Right kidney (tissue), 1 donor: ENCODE results near the gene PM20D1.

ENCODE experiments used
- DNase-seq: peaks from one replicate; pipeline ENCODE4 v3.0.0-alpha.2; 2016

The PM20D1 gene

GRCh38 chr1:205803986-205804385, 45.9 kb downstream of the PM20D1 start:
- no peak for DNase-seq

DNA sequence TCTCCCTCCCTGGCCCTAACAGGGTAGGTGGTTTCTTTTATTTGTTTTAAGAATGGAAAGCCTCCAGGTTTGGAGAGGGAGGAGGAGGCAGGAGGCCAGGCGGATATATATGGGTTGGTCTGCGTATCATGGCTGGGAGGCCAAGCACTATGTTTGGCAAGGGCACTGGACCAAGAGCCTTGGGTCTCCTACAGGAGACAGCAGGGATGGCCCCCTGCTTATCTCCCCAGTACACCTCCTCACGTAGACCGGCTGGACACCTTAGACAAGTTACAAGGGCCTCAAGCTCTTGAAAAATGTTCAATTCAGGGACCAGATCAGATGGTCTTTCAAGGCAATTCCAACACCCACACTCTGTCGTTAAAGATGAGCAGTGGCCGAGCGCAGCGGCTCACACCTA, 47.9 kb downstream of the PM20D1 start:
- no peak for DNase-seq

- no peak for DNase-seq
Measured at GRCh38 chr1:205800981-205801703, 48.8 kb downstream of the PM20D1 start.

- no peak for DNase-seq
Measured at GRCh38 chr1:205800427-205800826, 49.5 kb downstream of the PM20D1 start.

DNA sequence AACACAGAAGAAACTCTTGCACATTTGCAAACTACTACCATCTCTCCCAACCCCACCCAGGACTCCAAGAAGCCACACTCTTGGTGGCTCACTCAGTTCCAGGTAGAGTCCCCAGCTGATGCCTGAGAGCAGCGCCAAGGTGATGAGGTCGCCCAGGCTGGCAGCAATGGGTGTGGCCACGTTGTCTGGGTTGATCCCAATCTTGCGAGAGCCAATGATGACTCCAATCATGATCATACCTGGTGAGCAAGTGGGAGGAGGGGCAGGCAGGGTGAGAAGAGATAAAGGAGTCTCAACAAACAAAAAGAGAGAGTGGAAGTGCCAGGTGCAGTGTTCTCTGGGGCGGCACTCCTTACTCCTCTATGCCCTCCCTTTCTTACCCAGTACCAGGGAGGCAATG, 51.4 kb downstream of the PM20D1 start:
- no peak for DNase-seq

GRCh38 chr1:205797168-205797567, 52.8 kb downstream of the PM20D1 start:
- DNase-seq: no peak

DNA sequence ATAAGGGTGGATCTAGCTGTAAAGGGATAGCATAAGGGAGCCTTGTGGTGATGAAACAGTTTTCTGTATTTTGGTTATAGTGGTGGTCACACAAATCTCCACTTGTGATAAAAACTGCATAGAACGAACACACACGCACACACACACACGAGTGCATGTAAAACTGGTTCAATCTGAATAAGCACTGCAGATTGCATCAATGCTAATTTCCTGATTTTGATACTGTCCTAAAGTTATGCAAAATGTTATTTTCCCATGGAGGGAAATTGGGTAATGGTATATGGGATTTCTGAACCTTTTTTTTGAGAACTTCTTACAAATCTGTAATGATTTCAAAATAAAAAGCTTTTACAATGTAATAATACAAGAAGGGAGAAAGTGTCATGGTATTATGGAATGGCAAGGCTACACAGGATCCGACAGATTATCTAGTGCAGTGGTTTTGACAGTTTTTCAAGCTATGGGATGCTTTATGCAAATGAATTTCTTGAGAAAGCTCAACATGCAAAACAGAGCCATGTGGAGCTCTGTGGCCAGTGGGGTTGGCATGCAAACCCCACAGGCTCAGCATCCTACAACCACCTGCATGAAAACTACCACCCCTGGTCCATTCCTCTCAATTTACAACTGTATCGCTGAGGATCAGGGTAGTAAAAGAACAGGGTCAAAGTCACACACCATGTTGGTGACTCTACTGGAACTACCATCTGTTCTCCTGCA, 55.8 kb downstream of the PM20D1 start:
- no peak for DNase-seq

DNA sequence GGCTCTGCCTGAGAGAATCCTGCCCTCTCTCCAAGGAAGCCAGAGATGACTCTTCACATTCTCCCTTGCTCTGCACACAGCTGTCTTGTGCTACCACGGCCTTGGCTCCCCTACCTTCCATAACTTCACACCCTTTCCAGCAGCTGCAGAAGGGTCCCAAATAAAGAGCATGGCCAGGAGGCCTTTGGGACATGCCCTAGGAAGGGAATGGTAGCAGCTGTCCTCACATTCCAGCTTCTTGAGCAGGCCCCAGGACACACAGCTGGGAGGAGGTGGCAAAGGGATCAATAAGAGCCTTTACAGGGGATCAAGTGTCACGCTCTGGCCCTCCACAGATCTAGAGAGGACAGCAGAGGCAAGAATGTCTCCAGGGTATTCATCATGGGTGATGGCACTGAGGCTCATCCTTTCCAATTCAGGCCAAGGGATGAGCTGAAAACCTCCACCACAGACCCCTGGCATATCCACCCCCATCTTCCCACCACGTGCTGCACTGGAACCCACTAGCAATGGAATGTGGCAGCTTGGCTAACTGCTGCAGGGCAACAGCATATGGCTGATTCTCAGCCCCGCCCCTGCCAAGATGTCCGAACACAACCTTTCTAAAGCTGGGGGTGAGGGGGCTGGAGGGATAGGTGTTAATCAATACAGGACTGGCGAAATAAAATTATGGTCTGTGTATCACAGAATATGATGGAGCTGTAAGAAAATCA, 56.8 kb downstream of the PM20D1 start:
- no peak for DNase-seq

DNA sequence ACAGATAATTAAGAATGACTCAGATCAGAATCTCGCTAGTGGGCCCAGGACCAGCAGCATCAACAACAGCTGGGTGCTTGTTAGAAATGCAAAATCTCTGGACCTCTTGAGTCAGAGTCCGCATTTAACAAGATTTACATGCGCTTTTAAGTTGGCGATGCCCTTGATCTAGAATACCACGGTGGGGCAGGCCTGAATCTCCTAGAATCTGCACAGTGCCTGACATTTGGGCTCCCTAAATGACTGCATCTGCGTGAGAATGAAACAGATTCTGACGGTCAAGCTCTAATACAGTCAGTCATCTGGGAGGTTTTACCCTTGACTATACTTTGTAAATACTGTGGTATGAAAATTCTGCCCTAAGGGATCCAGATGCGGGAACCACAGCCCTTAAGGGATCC, 57.5 kb downstream of the PM20D1 start:
- no peak for DNase-seq

DNA sequence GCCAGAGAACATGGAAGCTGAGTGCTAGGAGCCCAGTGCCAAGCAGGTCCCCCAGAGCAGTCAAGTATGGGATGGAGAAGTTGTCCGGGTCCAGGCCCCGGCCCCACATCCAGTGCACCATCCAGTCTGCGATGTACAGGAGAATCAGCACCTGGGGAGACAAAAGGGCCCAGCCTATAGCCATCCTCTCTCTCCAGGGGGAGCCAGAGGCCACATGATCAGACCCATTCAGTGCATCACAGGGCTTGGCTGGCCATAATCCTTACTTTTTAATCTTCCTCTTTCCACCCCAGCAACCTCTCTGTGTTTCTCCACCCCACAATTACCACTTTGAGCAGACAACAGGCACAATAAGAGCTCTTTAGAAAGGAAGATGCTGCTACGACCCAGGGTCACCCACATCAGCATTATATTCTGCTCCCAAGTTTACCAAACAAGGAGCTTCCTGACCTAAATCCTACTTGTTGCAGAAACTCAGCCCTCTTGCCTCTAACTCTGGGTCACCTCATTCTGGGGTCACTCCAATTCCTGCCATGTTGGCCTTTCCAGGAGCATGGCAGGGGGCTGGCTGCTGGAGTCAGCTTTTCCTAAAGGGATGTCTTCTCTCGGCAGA, 58.3 kb downstream of the PM20D1 start:
- no peak for DNase-seq

GRCh38 chr1:205787287-205787916, 62.5 kb downstream of the PM20D1 start:
- DNase-seq: no peak

DNA sequence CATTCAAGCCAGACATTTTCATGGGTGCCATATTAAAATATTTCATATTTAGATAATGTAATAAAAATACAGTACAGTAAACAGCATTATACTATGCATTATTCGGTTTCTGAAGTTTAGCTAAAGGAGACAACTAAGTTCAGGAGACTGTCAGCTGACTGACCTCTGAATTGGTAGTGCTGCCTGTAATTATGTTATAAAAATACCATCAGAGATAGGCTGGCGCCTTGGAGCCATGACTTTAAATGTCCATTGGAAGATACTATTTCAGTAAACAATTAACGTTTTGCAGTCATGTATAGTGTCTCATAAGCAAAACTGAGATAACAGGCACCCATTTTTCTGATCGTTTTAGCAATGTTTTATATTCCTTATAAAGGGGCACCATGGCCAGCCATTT, 63.3 kb downstream of the PM20D1 start:
- DNase-seq: no peak

GRCh38 chr1:205785446-205785845, 64.5 kb downstream of the PM20D1 start:
- DNase-seq: no peak

- no peak for DNase-seq
Measured at GRCh38 chr1:205783904-205784303, 66.0 kb downstream of the PM20D1 start.

DNA sequence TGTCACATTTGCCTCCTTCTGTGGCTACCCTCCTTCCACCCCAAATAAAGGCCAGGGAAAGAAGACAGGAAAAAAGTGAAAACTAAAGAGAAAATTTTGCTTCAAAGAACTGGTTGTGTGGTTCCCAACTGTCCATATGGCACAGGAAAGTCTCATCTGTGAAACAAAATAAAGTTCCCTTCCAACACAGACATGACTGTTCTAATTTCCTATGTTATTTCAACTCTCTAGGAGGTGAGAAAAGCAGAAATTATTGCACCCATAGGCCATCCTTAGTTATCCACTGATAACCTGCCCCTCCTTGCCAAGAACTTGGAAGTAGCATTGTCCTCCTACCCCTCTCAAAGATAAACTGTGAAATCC, 66.5 kb downstream of the PM20D1 start:
- DNase-seq: no peak

DNA sequence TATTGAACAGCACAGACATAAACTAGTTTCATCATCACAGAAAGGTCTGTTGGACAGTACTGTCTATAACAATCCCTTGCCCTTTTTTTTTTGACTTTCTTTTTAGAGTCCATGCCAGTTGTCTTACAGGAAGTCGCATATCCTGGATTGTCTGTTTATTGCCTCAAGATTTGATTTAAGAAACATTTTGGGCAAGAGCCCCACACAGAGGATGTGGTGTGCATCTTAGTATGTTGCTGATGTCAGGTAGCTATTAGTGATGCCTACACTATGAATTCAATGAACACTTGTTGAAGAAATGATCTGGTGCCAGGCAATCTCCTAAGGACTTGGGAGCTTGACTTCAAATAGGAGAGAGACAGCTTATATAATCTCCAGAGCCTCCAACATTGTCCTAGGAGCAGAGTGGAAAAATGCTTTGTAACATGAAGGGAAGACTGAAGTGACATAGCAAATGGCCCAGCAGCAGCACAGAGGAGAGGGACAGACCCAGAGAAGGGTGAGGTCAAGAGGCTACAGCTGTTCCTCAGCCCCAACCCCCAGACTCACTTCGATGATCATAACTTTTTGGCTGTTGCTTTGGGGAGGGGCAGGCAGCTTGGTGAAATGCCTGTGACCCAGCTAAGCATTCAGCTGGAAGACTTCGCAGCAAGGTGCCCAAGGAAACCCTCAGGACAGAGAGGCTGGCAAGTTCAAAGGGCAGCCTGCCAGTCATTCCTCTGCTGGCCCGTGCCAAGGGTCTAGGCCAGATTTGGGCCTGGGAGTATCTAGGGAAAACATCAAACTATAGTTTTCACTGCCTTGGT, 67.1 kb downstream of the PM20D1 start:
- DNase-seq: no peak

DNA sequence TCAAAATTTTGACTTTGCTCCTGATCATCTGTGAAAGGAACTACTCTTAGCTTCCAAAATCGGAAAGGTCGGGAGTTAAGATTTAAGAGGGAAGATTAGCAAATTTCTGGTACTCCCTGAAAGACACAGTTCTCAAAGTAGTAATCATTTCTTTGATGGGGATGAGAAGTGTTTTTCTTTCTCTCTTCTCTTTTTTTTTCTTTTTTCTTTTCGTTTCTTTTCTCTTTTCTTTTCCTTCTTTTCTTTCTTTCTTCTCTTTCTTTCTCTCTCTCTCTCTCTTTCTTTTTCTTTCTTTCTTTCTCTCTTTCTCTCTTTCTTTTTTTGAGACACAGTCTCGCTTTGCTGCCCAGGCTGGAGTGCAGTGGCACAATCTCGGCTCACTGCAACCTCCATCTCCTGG, 69.6 kb downstream of the PM20D1 start:
- DNase-seq: no peak
